HG02884 (cell line): ENCODE measurements around the gene TRMT112.

ENCODE experiments used
- ATAC-seq: cut with Tn5 transposase; IDR thresholded peaks from one replicate; pipeline ENCODE4 v1.9.1; 2021; ENCODE audit warnings: mild to moderate bottlenecking, moderate library complexity; ENCODE audit not compliant: unreplicated experiment

The TRMT112 gene

DNA sequence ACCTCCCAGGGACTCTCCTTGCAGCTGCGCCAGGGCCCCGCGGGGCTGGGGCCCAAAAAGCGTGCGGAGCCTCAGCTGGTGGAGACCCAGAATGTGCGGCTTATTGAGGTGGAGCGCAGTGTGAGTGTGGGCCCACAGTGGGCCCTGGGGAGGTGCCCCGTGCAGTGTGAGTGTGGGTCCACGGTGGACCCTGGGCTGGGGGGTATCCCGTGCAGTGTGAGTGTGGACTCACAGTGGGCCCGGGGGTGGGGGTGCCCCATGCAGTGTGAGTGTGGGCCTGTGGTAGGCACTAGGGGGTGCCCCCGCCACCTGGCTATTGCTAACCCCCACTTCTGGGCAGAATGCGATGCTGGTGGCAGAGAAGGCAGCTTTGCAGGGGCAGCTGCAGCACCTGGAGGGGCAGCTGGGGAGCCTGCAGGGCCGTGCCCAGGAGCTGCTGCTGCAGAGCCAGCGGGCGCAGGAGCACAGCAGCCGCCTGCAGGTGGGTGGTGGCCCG is 33.8 kb upstream of the TRMT112 start:
- no peak for ATAC-seq

DNA sequence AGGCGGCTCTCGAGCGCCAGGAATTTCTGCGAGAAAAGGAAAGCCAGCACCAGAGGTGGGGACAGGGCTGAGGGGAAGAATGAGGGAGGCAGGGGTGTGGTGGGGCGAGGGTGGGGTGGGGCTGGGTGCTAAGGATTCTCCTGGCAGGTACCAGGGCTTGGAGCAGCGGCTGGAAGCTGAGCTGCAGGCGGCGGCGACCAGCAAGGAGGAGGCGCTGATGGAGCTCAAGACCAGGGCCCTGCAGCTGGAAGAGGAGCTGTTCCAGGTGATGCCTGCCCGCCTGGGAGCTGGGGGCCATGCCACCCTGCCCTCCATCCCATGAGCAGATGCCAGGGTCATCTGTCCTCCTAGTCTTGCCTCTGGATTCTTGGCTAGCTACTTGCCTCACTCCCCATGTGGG is 32.0 kb upstream of the TRMT112 start:
- no peak for ATAC-seq

DNA sequence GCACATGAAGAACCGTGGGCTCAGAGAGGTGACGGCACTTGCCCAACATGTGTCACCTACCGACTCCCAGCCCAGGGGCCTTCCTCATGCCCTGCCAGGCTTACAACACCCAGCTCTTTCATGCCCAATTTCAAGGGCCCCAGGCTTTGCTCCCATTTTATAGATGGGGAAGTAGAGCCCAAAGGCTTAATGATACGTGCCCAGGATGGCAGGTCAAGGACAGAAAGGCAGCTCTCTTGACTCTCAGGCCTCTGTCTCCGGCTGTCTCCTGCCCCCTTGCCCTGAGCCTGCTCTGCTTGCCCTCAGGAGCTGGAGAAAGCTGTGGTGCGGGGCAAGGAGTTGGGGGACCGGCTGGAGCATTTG is 31.6 kb upstream of the TRMT112 start:
- ATAC-seq = no peak

DNA sequence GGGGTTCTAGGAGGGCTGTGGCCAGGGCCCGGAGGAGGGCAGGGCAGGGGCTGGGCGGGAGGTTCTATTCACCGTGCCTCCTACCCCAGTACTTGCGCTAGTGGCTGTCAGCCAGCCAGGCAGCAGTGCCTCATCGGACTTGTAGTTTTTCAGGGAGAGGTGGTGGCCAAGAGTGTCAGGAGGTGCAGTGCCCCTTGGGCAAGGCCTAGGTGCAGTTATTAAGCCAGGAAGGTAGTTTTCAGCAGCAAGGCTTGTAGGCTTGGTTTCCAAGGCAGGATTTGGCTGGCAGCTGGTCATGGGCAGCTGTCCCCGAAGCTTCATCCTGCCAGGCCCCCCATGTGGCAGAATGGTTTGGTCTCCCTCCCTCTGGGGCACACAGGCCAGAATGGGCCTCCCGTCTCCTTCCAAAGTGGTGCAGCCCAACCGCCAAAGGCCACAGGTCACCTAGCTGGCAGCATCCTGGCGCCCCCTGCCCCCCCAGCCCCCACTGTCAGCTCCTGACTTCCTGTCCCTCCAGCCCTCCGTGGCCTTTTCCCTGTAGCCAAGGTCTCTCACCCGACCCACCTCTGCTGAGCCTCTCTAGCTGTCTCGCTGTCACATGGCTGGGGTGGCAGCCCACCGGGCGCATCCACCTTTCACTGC is 31.1 kb upstream of the TRMT112 start:
- no peak for ATAC-seq

DNA sequence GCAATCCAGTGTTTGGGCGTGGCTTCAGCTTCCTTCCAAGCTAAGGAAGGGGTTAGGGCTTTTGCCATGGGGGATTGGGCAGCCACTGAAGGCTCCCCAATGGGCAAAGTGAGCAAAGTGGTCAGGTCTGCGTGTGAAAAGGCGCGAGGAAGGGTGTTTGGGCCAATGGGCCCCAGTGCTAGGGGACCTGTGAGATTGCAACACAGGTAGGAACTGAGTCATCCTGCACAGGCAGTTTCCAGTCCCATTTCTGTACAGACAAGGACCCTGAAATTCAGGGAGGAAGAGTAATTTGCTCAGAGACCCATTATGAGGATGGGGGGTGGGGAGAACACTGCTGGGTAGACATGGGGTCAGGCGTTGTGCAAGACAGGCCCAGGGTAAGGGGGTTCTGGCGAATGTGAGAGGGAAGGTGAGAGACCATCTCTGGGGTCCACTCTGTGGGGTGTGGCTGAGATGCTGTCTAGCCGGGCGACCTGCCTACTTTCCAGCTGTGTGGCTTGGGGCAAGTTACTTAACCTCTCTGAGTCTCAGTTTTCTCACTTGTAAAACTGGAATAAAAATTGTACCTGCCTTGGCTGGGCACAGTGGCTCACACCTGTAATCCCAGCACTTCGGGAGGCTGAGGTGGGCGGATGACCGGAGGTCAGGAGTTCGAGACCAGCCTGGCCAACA is 30.0 kb upstream of the TRMT112 start:
- no peak for ATAC-seq

DNA sequence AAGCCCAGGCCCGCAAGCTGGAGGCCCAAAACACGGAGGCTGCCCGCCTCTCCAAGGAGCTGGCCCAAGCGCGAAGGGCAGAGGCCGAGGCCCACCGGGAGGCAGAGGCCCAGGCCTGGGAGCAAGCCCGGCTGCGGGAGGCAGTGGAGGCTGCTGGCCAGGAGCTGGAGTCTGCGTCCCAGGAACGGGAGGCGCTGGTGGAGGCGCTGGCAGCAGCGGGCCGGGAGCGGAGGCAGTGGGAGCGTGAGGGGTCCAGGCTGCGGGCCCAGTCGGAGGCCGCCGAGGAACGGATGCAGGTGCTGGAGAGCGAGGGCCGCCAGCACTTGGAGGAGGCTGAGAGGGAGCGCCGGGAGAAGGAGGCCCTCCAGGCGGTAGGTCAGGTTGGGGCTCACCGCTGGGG is 27.4 kb upstream of the TRMT112 start:
- no peak for ATAC-seq

DNA sequence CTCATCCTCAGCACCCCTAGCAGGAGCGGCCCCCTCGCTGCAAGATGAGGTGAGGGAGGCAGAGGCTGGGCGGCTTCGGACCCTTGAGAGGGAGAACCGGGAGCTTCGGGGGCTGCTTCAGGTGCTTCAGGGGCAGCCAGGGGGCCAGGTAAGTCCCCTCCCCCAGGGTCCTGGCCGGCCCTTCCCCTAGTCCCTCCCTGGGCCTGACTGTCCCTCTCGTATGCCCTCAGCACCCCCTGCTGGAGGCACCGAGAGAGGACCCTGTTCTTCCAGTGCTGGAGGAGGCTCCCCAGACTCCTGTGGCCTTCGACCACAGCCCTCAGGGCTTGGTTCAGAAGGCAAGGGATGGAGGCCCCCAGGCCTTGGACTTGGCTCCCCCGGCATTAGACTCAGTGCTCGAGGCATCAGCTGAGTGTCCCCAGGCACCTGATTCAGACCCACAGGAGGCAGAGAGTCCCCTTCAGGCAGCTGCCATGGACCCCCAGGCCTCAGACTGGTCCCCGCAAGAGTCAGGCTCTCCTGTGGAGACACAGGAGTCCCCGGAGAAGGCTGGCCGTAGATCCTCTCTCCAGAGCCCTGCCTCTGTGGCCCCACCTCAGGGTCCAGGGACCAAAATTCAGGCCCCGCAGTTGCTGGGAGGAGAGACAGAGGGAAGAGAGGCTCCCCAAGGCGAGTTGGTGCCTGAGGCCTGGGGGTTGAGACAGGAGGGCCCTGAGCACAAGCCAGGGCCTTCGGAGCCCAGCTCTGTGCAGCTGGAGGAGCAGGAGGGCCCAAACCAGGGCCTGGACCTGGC is 26.6 kb upstream of the TRMT112 start:
- no peak for ATAC-seq

DNA sequence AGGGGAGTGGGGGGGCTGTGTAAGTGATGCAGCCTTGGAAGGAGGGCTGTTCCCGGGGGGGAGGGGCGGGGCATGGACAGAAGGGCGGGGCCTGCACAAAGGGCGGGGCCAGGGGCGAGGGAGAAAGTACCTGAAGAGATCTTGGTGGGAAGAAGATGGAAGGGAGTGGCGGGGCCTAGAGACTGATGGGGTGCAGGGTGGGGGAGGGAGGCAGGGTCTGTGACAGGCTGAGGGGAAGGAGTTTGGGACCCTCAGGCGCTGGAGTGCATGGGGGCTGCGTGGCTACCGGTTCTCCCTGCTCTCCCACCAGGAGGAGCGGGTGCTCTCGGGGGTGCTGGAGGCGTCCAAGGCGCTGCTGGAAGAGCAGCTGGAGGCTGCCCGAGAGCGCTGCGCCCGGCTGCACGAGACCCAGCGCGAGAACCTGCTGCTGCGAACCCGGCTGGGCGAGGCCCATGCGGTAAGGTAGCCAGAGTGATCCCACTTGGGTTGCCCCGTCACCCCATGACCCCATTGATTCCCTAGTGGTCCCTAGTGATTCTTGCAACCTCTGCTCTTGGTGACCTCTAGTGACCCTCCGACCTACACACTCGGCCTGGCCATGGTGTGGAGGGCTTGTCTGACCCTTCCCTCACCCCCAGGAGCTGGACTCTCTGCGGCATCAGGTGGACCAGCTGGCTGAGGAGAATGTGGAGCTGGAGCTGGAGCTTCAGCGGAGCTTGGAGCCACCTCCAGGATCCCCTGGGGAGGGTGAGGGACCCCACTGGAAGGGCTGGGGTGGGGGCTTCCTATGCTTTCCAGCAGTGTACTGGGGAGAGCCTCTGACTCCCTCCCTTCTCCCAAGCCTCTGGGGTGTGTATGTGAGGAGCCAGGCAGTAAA is 25.7 kb upstream of the TRMT112 start:
- ATAC-seq = no peak

DNA sequence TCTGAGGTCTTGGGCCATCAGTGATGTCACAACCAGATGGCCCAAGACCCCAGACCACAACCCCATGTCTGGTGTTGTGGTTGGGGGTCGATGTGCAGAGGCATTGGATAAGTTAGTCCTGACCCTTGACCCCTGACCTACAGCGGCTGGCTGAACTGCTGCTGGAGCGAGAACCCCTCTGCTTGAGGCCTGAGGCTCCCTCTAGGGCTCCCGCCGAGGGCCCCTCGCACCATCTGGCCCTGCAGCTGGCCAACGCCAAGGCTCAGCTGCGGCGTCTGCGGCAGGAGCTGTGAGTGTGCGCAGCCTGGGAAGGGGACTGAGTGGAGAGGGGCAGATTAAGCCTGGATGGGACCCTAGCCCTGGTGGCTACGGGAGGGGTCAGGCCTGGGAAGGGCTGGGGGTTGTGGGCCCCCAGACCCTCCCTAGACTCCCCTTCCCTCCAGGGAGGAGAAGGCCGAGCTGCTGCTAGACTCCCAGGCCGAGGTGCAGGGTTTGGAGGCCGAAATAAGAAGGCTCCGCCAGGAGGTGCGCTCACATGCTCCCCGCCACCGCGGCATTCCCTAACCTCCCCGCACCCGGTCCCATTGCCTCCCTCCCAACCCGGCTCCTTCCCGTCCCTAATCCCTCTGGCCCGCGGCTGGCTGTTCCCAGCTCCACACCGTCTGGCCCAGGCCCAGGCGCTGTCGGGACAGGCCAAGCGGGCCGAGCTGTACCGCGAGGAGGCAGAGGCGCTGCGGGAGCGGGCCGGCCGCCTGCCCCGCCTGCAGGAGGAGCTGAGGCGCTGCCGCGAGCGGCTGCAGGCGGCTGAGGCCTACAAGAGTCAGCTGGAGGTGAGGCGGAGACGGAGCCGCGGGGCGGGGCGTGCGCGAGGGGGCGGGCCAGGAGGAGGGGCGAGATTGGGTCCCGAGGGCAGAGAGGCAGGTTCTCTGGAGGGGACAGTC is 24.8 kb upstream of the TRMT112 start:
- ATAC-seq = no peak

DNA sequence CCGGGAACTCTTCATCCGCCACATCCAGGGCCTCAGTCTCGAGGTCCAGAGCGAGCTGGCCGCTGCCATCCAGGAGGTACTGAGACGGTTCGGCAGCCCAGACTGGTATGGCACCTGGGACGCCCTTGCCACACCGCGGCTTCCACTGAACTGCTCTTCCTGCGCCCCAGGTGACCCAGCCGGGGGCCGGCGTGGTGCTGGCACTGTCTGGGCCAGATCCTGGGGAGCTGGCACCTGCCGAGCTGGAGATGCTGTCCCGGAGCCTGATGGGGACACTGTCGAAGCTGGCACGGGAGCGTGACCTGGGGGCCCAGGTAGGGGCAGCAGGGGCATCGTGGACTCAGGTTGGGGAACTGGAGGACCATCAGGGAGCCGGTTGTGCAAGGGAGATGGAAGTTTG is 24.1 kb upstream of the TRMT112 start:
- ATAC-seq = no peak

DNA sequence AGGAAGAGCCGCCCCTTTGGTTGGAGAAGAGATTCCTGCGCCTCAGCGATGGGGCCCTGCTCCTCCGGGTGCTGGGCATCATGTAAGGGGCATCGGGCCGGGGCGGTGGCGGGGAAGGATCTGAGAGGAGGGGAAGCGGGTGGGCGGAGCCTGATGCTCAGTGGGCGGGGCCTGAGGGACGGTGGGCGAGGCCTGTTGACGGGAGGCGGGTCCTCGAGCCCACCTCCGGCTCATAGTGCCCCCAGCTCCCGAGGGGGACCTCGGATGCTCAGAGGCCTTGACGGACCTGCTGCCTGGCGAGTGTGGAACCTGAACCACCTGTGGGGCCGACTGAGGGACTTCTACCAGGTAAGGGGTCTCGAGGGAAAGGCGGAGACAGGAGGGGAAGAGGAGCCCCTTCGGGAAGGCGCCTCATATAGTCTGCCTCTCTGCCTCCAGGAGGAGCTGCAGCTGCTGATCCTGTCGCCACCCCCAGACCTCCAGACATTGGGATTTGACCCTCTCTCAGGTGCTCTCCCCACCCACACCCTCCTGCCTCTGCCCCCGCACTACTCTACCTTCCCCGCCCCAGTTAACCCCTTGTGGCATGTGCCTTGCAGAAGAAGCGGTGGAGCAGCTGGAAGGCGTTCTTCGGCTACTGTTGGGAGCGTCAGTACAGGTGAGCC is 23.4 kb upstream of the TRMT112 start:
- ATAC-seq = no peak

DNA sequence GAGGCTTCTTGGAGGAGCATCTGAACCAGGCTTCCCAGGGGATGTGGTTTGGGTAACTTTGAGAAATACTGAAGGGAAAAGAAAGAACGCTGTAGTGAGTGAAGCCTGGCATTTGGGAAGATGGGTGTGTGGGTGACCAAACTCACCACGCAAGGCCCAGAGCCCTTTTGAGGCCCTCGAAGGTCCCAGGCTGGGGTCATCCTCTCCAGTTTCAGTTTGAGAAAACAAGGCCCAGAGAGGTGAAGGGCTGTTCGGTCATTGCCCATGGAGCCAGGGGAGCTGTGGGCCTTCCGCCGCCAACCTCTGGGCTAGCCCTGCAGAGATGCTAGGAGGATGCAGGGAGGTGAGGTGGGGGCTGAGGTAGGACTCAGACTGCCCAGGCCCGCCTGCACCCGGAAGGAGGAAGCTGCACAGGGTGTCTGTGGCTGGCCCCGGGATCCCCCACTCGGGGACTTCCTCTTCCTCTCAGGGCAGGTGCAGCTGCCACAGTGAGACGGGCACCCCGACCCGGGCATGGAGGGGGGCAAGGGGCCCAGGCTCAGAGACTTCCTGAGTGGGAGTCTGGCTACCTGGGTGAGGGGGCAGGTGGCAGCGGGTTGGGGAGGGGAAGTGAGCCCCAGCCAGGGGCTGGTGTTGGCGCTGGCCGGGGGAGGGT is 22.5 kb upstream of the TRMT112 start, which contains the start of gene CCDC88B:
CCDC88B (plus strand) TSS at position 451 of the 655 bp plus-strand sequence; CDS start at position 514, 63 bp downstream.
- peak; percentile 40 for ATAC-seq

DNA sequence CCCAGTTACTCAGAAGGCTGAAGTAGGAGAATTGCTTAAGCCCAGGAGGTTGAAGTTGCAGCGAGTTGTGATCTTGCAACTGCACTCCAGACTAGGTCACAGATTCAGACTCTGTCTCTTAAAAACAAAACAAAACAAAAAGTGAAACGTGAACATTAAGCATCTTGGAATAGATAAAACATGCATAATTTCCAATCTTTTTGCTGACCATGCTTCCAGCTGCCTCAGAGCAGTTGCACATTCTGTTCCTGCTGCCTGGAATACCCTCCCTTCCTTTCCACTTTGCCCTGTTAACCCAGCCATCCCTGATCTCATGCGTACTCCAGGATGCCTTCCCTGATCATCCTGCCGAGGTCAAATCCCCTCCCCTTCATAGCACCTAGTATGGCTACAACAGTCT is 21.9 kb upstream of the TRMT112 start:
- ATAC-seq = no peak

DNA sequence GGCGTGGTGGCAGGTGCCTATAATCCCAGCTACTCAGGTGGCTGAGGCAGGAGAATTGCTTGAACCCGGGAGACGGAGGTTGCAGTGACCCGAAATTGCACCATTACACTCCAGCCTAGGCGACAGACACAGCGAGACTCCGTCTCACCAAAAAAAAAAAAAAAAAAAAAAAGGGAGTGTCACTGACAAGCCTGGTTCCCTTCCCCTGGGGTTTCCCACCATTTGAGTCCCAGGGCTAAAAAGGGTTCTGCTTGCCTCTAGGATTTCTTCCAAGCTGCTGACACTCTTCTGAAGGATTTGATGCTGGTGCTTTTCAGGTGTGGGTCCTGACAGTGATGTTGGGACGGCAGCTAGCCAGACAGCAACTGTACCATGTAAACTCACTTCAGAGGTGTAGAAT is 21.4 kb upstream of the TRMT112 start:
- ATAC-seq = no peak

DNA sequence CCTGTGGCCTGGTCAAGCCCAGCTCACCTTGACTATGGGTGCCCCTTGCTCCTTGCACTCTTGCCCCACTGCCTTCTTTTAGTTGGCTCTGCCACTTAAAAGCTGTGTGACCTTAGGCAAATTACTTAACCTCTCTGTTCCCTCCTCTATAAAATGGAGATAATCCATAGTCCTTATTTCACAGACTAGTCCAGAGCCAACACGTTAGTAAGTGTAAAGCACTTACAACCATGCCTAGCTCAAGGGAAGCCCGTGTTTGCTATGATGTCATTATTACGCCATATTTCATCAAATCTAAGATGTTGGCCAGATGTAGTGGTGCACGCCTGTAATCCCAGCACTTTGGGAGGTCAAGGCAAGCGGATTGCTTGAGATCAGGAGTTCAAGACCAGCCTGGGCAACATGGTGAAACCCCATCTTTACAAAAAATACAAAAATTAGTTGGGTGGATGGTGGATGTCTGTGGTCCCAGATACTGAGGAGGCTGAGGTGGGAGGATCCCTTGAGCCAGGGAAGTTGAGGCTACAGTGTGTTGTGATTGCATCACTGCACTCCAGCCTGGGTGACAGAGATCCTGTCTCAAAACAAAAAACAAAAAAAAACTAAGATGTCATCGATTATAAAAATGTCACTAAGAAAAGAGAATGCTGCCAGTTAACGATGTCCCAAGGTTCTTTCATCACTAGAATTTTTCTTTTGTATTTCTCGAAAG is 20.3 kb upstream of the TRMT112 start:
- ATAC-seq = no peak

DNA sequence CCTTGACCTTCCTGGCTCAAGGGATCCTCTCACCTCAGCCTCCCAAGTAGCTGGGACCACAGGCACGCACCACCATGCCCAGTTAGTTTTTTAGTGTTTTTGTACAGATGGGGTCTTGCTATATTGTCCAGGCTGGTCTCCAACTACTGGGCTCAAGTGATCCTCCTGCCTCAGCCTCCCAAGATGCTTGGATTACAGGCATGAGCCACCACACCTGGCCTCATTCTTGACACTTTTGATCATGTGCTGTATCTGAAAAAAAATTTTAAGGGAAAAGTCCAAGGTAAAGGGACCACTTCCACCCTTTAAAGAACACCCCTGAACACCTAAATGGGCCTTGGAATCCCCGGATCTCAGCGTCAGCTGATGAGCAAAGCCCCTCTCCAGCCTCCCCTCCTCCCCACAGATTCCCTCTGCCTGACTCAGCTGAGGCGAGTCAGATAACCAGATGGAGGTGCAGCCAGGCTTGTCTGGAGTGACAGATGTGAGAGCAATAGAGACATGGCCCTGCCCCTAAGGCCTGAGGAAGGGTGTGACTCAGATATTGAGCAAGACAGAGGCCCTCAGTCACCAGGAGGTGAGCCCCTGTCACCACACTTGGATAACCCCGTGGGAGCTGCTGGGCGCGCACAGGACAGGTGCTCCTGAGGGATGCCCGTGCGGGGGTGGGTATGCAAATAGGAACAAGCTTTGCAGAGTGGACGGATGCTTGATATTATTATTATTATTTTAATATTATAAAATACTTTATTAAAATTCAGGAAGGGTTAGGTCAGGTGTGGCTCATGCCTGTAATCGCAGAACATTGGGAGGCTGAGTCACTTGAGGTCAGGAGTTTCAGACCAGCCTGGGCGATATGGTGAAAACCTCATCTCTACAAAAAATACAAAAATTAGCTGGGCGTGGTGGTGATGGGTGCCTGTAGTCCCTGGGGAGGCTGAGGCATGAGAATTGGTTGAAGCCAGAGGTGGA is 17.7 kb upstream of the TRMT112 start:
- peak; percentile 68 for ATAC-seq

DNA sequence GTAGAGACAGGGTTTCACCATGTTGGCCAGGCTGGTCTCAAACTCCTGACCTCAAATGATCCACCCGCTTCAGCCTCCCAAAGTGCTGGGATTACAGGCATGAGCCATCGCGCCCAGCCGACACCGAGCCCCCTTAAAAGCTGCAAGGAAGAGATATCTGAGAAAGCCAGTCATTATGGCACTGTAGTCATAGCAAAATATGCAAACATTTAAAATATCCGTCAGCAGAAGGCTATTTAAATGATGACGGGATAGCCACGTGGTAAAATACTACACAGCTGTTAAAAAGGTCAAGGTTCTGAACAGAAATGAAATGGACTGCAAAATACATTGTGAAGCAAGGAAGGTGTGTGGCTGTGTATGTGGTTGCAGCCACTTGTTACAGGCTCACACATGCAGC is 16.2 kb upstream of the TRMT112 start:
- no peak for ATAC-seq
